H1 (cell line): ENCODE measurements around the gene CEACAM6. TPM values are rescaled to one million over a fixed set of nuclear protein-coding genes. Genes with fewer than 3 reads are reported as not detected.

Experiments used
- CTCF ChIA-PET: fragments of 300-600 bp; sonication (Branson Sonifier 250); formaldehyde crosslinking; loops from one replicate; lab custom pipeline; 2021; ENCODE audit not compliant: partially characterized antibody; lab: Charles Lee
- POLR2A ChIA-PET: fragments of 300-600 bp; sonication (Branson Sonifier 250); formaldehyde crosslinking; loops from one replicate; lab custom pipeline; 2021; ENCODE audit warnings: inconsistent platforms; ENCODE audit not compliant: partially characterized antibody; lab: Charles Lee
- DNase-seq, 2 experiments: peaks; one replicate each; pipeline versions ENCODE4 v3.0.0 to v3.0.0-alpha.2; 2010 to 2022; ENCODE audit warnings: low spot score in 2 of 2, low read depth in 1 of 2, mixed read lengths in 1 of 2
- FAIRE-seq: peaks from 2 replicates; lab custom pipeline; 2011; peaks lifted over from hg19 to GRCh38; lab: Jason Lieb, UNC
- H2AFZ ChIP-seq: 2 replicates; pipeline ENCODE4 v1.8.1; 2012; ENCODE audit warnings: low read length, inconsistent platforms
- H2AK5ac ChIP-seq: 2 replicates; pipeline ENCODE4 v1.6.1; 2013; ENCODE audit warnings: low read depth, low read length
- H2BK120ac ChIP-seq: replicated peaks from 2 replicates; pipeline ENCODE3; 2013; ENCODE audit warnings: low read depth, low read length, inconsistent platforms
- H2BK12ac ChIP-seq: 2 replicates; pipeline ENCODE4 v1.6.1; 2013; ENCODE audit warnings: low read depth, low read length
- H2BK15ac ChIP-seq: 2 replicates; pipeline ENCODE4 v1.6.1; 2013; ENCODE audit warnings: low read length
- H2BK20ac ChIP-seq: 2 replicates; pipeline ENCODE4 v1.6.1; 2013; ENCODE audit warnings: low read length
- H2BK5ac ChIP-seq: 2 replicates; pipeline ENCODE4 v1.6.1; 2013; ENCODE audit warnings: low read depth, low read length
- H3K14ac ChIP-seq: 2 replicates; pipeline ENCODE4 v1.6.1; 2013; ENCODE audit warnings: inconsistent platforms; ENCODE audit not compliant: insufficient read length
- H3K18ac ChIP-seq: 2 replicates; pipeline ENCODE4 v1.6.1; 2013; ENCODE audit warnings: low read length; ENCODE audit errors: extremely low read depth
- H3K23ac ChIP-seq: 2 replicates; pipeline ENCODE4 v1.6.1; 2013; ENCODE audit warnings: inconsistent platforms; ENCODE audit not compliant: insufficient read length
- H3K23me2 ChIP-seq: 2 replicates; pipeline ENCODE4 v1.6.1; 2013; ENCODE audit warnings: low read depth, low read length
- H3K27ac ChIP-seq: 2 replicates; pipeline ENCODE4 v1.6.1; 2011; ENCODE audit warnings: low read depth, low read length, inconsistent platforms
- H3K27me3 ChIP-seq, 4 experiments: replicated peaks in 1 of 4; 1 replicate in 1 of 4; 2 replicates in 3 of 4; pipeline versions ENCODE4 v1.6.1 to v1.8.1; 2011 to 2013; ENCODE audit warnings: low read length in 3 of 4, mild to moderate bottlenecking in 3 of 4, inconsistent platforms in 2 of 4, mixed read lengths in 2 of 4, moderate library complexity in 1 of 4; ENCODE audit not compliant: control insufficient read depth in 3 of 4, insufficient read depth in 3 of 4; ENCODE audit errors: extremely low read depth in 1 of 4
- H3K36me3 ChIP-seq, 4 experiments: 2 replicates each; pipeline versions ENCODE4 v1.6.1 to v1.8.1; 2011 to 2013; ENCODE audit warnings: mild to moderate bottlenecking in 4 of 4, low read length in 3 of 4, moderate library complexity in 2 of 4, control low read depth in 1 of 4, inconsistent platforms in 1 of 4; ENCODE audit not compliant: insufficient read depth in 4 of 4, control insufficient read depth in 2 of 4
- H3K4ac ChIP-seq: replicated peaks from 2 replicates; pipeline ENCODE3; 2013; ENCODE audit warnings: low read length, low read depth, mixed read lengths, inconsistent platforms; ENCODE audit not compliant: insufficient read length
- H3K4me1 ChIP-seq, 4 experiments: replicated peaks in 1 of 4; 1 replicate in 1 of 4; 2 replicates in 3 of 4; pipeline versions ENCODE4 v1.6.1 to v1.8.1; 2011 to 2013; ENCODE audit warnings: low read length in 3 of 4, inconsistent platforms in 2 of 4, mixed read lengths in 1 of 4; ENCODE audit not compliant: insufficient read depth in 4 of 4, control insufficient read depth in 3 of 4
- H3K4me2 ChIP-seq, 2 experiments: 2 replicates each; pipeline versions ENCODE4 v1.6.1 to v1.8.1; 2011 to 2013; ENCODE audit warnings: low read depth in 2 of 2, low read length in 2 of 2, control low read depth in 1 of 2, inconsistent platforms in 1 of 2, mild to moderate bottlenecking in 1 of 2; ENCODE audit not compliant: insufficient read depth in 1 of 2
- H3K4me3 ChIP-seq, 4 experiments: fragments of 200-600, 300-600 bp in 1 of 4; sonication (generic), shearing (Covaris generic), sonication (Bioruptor Twin) in 1 of 4; 2 replicates each; pipeline versions ENCODE4 v1.5.1 to v1.8.1; 2011 to 2016; ENCODE audit warnings: low read length in 4 of 4, low read depth in 3 of 4, control low read depth in 2 of 4, inconsistent platforms in 2 of 4, mild to moderate bottlenecking in 2 of 4, mixed read lengths in 1 of 4, moderate library complexity in 1 of 4; ENCODE audit not compliant: insufficient read depth in 2 of 4; ENCODE audit errors: extremely low read depth in 1 of 4
- H3K56ac ChIP-seq: replicated peaks from 2 replicates; pipeline ENCODE3; 2013; ENCODE audit warnings: low read depth, mild to moderate bottlenecking, mixed read lengths, low read length, inconsistent platforms; ENCODE audit not compliant: insufficient read length
- H3K79me1 ChIP-seq: 2 replicates; pipeline ENCODE4 v1.6.1; 2013; ENCODE audit warnings: low read depth, low read length, control low read depth
- H3K79me2 ChIP-seq, 2 experiments: 2 replicates each; pipeline versions ENCODE4 v1.6.1 to v1.8.1; 2012 to 2013; ENCODE audit warnings: low read length in 2 of 2, mild to moderate bottlenecking in 2 of 2, inconsistent platforms in 1 of 2; ENCODE audit not compliant: insufficient read depth in 2 of 2, control insufficient read depth in 1 of 2
- H3K9ac ChIP-seq, 4 experiments: replicated peaks in 1 of 4; 1 replicate in 1 of 4; 2 replicates in 3 of 4; pipeline versions ENCODE4 v1.6.1 to v1.8.1; 2011 to 2013; ENCODE audit warnings: low read depth in 3 of 4, low read length in 3 of 4, control low read depth in 2 of 4, mild to moderate bottlenecking in 2 of 4, moderate library complexity in 2 of 4, inconsistent platforms in 1 of 4; ENCODE audit errors: extremely low read depth in 1 of 4
- H3K9me3 ChIP-seq, 2 experiments: 2 replicates each; pipeline versions ENCODE4 v1.6.1 to v1.8.1; 2012 to 2013; ENCODE audit warnings: mild to moderate bottlenecking in 2 of 2, moderate library complexity in 2 of 2, control low read depth in 1 of 2, inconsistent platforms in 1 of 2, low read depth in 1 of 2, low read length in 1 of 2, mixed read lengths in 1 of 2; ENCODE audit not compliant: insufficient read depth in 2 of 2
- H4K20me1 ChIP-seq, 2 experiments: replicated peaks in 1 of 2; 2 replicates each; pipeline versions ENCODE3 to v1.8.1; 2011 to 2013; ENCODE audit warnings: inconsistent platforms in 2 of 2, low read length in 2 of 2, mild to moderate bottlenecking in 1 of 2; ENCODE audit not compliant: insufficient read depth in 2 of 2, control insufficient read depth in 1 of 2
- H4K5ac ChIP-seq: 2 replicates; pipeline ENCODE4 v1.6.1; 2013; ENCODE audit warnings: low read length, low read depth, mixed read lengths, inconsistent platforms; ENCODE audit not compliant: insufficient read length
- H4K8ac ChIP-seq: 2 replicates; pipeline ENCODE4 v1.8.0; 2013; ENCODE audit warnings: mild to moderate bottlenecking, moderate library complexity, low read length, inconsistent platforms; ENCODE audit not compliant: insufficient read depth; ENCODE audit errors: extremely low read depth
- H4K91ac ChIP-seq: replicated peaks from 2 replicates; pipeline ENCODE3; 2013; ENCODE audit warnings: low read length, mixed read lengths, inconsistent platforms; ENCODE audit not compliant: insufficient read length
- ASH2L ChIP-seq: fragments of 200-600, 300-600 bp; sonication (generic); IDR thresholded peaks from one replicate; pipeline ENCODE4 v1.7.1; 2017; ENCODE audit warnings: low read length
- CHD1 ChIP-seq: IDR thresholded peaks from 2 replicates; pipeline ENCODE4 v1.6.1; 2012; ENCODE audit warnings: low read depth, low read length, improper control_type of control experiment
- GABPA ChIP-seq: IDR thresholded peaks from 2 replicates; pipeline ENCODE4 v1.6.1; 2011; ENCODE audit warnings: mild to moderate bottlenecking, low read length, moderate library complexity, borderline replicate concordance; ENCODE audit not compliant: insufficient read depth
- HDAC2 ChIP-seq, 2 experiments: fragments of 300-600 bp in 1 of 2; sonication (generic) in 1 of 2; IDR thresholded peaks; 2 replicates each; pipeline ENCODE4 v1.6.1; 2011 to 2012; ENCODE audit warnings: low read depth in 2 of 2, low read length in 2 of 2, mild to moderate bottlenecking in 2 of 2, moderate library complexity in 2 of 2, borderline replicate concordance in 1 of 2, inconsistent platforms in 1 of 2
- JUND ChIP-seq: IDR thresholded peaks from 2 replicates; pipeline ENCODE4 v1.6.1; 2011; ENCODE audit warnings: mild to moderate bottlenecking, improper control_type of control experiment, low read length
- NANOG ChIP-seq: IDR thresholded peaks from 2 replicates; pipeline ENCODE4 v1.6.1; 2011; ENCODE audit warnings: low read length, low read depth, mild to moderate bottlenecking, inconsistent platforms; ENCODE audit not compliant: insufficient read depth, poor library complexity, severe bottlenecking
- RXRA ChIP-seq: IDR thresholded peaks from 2 replicates; pipeline ENCODE4 v1.6.1; 2011; ENCODE audit warnings: low read depth, mild to moderate bottlenecking, low read length, moderate library complexity; ENCODE audit not compliant: insufficient read depth
- SIN3A ChIP-seq, 2 experiments: IDR thresholded peaks in 1 of 2; conservative IDR thresholded peaks in 1 of 2; 2 replicates each; pipeline ENCODE4 v1.6.1; 2011 to 2012; ENCODE audit warnings: low read length in 2 of 2, improper control_type of control experiment in 1 of 2, low read depth in 1 of 2, mild to moderate bottlenecking in 1 of 2
- SIX5 ChIP-seq: IDR thresholded peaks from 2 replicates; pipeline ENCODE4 v1.6.1; 2011; ENCODE audit warnings: mild to moderate bottlenecking, low read depth, low read length
- SUZ12 ChIP-seq: fragments of 200-600 bp; sonication (generic); IDR thresholded peaks from 2 replicates; pipeline ENCODE4 v1.6.1; 2012; ENCODE audit warnings: mild to moderate bottlenecking, inconsistent platforms, low read length, moderate library complexity, mixed read lengths
- TAF7 ChIP-seq: optimal IDR thresholded peaks from 2 replicates; pipeline ENCODE3; 2011; ENCODE audit warnings: low read depth, mild to moderate bottlenecking, inconsistent platforms, low read length, moderate library complexity, borderline replicate concordance
- TBP ChIP-seq: IDR thresholded peaks from 2 replicates; pipeline ENCODE4 v1.6.1; 2011; ENCODE audit warnings: low read depth, low read length, improper control_type of control experiment
- WGBS, 2 experiments: shearing (Covaris generic) in 1 of 2; methylation state at CpG; one replicate each; pipeline versions ENCODE4 v1.1.6 to v1.1.7; 2013 to 2015; ENCODE audit warnings: low lambda C conversion rate in 2 of 2, mixed read lengths in 2 of 2, inconsistent platforms in 1 of 2, low coverage in 1 of 2, missing lambda C conversion rate in 1 of 2; ENCODE audit not compliant: insufficient replicate concordance in 2 of 2, insufficient coverage in 1 of 2, insufficient read length in 1 of 2; ENCODE audit errors: extremely low coverage in 1 of 2, missing lambda C conversion rate in 1 of 2; 5-methylcytosine and 5-hydroxymethylcytosine counted together
- polyA plus RNA-seq, 7 experiments: library from polyadenylated mRNA; depleted of rRNA in 3 of 7; stranded (reverse) in 5 of 7; unstranded in 2 of 7; fragments of >200 nt in 5 of 7; fragments of 200-250 nt in 2 of 7; gene quantifications; 1 replicate in 5 of 7; 2 replicates in 1 of 7; 4 replicates in 1 of 7; pipeline versions ENCODE4 v1.2.1 to v1.2.3, GENCODE V29; 2011 to 2013; ENCODE audit warnings: missing spikeins in 2 of 7, mixed read lengths in 2 of 7
- total RNA-seq: library from RNA; stranded (reverse); fragmentation: NEBNext Ultra II Directional; extraction: Animal tissue kit (Norgen Biotek cat#: 25700); gene quantifications from 2 replicates; pipeline ENCODE4 v1.2.1, GENCODE V29; 2021
- TF ChIP-seq, protein P1 (sequence below): IDR thresholded peaks from 2 replicates; pipeline ENCODE4 v1.6.1; 2012; ENCODE audit warnings: low read length, inconsistent platforms

CEACAM6 gene
- total and polyA plus RNA-seq, 2 of the 8 experiments (the other 6 are each of a cell fraction or from before 2014, with no cell fraction given) = not detected

DNA sequence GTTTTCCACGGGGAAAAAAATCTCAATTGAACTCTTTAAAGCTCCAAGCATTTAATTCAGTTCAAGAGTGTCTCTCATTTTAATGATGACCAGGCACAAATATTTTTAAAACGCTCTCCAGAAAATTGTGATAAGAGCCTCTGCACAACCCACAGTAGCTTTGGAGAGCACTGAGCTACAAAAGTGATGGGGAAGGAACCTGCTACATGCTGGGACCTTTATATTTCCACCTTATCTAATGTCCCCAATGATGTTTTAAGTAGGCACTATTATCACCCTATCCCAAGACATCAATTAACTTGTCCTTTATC, 14.1 kb upstream of the CEACAM6 start:
- no peak for DNase-seq
- Histone ChIP-seq H3K4ac (no peak overlapping the region), H4K8ac (no peak overlapping the region), H3K27ac (no peak overlapping the region), H2BK120ac (no peak overlapping the region), H4K5ac (no peak overlapping the region), H2AFZ (no peak overlapping the region), H2AK5ac (no peak overlapping the region), H4K20me1 (no peaks in the 10 kb centered on the region), H4K91ac (no peak overlapping the region), H3K4me2 (no peak overlapping the region), H3K79me2 (no peaks in the 10 kb centered on the region), H3K18ac (no peak overlapping the region), H3K4me1 (no peaks in the 10 kb centered on the region), H2BK20ac (no peak overlapping the region), H2BK12ac (no peak overlapping the region), H3K79me1 (no peaks in the 10 kb centered on the region), H2BK5ac (no peak overlapping the region), H3K36me3 (no peaks in the 10 kb centered on the region; a peak in 1 of 8 replicates), H3K23ac (no peak overlapping the region), H3K9me3 (peaks cover 56 to 78% of the 10 kb centered on the region in 2 experiments), H3K23me2 (no peaks in the 10 kb centered on the region), H3K9ac (no peak overlapping the region), H3K56ac (no peak overlapping the region), H3K14ac (no peak overlapping the region), H3K4me3 (no peak overlapping the region), H3K27me3 (no peaks in the 10 kb centered on the region), H2BK15ac (no peak overlapping the region)
- ChIA-PET CTCF (no interaction called here), POLR2A (no interaction called here)
- WGBS, 2 experiments = 51% methylated on average over 2 of the region's 2 CpGs; no CpG with 5 or more reads in 1 of the 2 experiments
- FAIRE-seq = no peak
- TF ChIP-seq ASH2L (no peak), HDAC2 (IDR thresholded peaks at IDR 0.05; ENCODE audit: borderline replicate concordance in 1 of 2, low read depth in 2 of 2, low read length in 2 of 2) (no peak), SIN3A (conservative IDR thresholded peaks at IDR 0.05 in 1 of 2, IDR thresholded peaks at IDR 0.05 in 1 of 2; ENCODE audit: low read depth in 1 of 2, low read length in 2 of 2) (no peak), GABPA (no peak), NANOG (no peak), SIX5 (no peak), RXRA (no peak), TBP (no peak), JUND (no peak), SUZ12 (no peak), TAF7 (no peak), CHD1 (no peak)
- TF ChIP-seq, protein P1, sequence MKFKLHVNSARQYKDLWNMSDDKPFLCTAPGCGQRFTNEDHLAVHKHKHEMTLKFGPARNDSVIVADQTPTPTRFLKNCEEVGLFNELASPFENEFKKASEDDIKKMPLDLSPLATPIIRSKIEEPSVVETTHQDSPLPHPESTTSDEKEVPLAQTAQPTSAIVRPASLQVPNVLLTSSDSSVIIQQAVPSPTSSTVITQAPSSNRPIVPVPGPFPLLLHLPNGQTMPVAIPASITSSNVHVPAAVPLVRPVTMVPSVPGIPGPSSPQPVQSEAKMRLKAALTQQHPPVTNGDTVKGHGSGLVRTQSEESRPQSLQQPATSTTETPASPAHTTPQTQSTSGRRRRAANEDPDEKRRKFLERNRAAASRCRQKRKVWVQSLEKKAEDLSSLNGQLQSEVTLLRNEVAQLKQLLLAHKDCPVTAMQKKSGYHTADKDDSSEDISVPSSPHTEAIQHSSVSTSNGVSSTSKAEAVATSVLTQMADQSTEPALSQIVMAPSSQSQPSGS = no peak
